RWPE2 (cell line): ENCODE measurements around the gene RBM20.

Experiments used
- ATAC-seq: fragments of 200-7000 bp; cut with Tn5 transposase; 3 replicates; pipeline ENCODE4 v1.9.1; 2021; ENCODE audit warnings: low read depth
- DNase-seq: peaks from one replicate; pipeline ENCODE4 v3.0.0-alpha.2; 2020; ENCODE audit warnings: low spot score
- H3K27ac ChIP-seq: fragments of 450-650 bp; 2 replicates; pipeline ENCODE4 v1.5.1; 2017; ENCODE audit warnings: mild to moderate bottlenecking; ENCODE audit not compliant: poor library complexity, severe bottlenecking
- H3K27me3 ChIP-seq: fragments of 250-450 bp; sonication (Bioruptor Pico); 2 replicates; pipeline ENCODE4 v1.5.1; 2021; ENCODE audit warnings: mild to moderate bottlenecking, moderate library complexity; ENCODE audit not compliant: insufficient read depth, poor library complexity, severe bottlenecking
- H3K36me3 ChIP-seq: fragments of 250-450 bp; sonication (Bioruptor Pico); 2 replicates; pipeline ENCODE4 v1.5.1; 2020; ENCODE audit warnings: low read depth, mild to moderate bottlenecking, moderate library complexity
- H3K4me1 ChIP-seq: fragments of 250-450 bp; sonication (Bioruptor Pico); 2 replicates; pipeline ENCODE4 v1.5.1; 2021; ENCODE audit warnings: mild to moderate bottlenecking, moderate library complexity; ENCODE audit not compliant: insufficient read depth, poor library complexity, severe bottlenecking
- H3K4me3 ChIP-seq: fragments of 250-450 bp; sonication (Bioruptor Pico); 2 replicates; pipeline ENCODE4 v1.5.1; 2021; ENCODE audit warnings: mild to moderate bottlenecking, moderate library complexity; ENCODE audit not compliant: severe bottlenecking
- H3K9me3 ChIP-seq: fragments of 250-450 bp; sonication (Bioruptor Pico); 2 replicates; pipeline ENCODE4 v1.5.1; 2021; ENCODE audit warnings: mild to moderate bottlenecking, moderate library complexity; ENCODE audit not compliant: severe bottlenecking
- CTCF ChIP-seq: fragments of 450-650 bp; IDR thresholded peaks from one replicate; pipeline ENCODE4 v1.5.1; 2017; ENCODE audit warnings: mild to moderate bottlenecking, moderate library complexity; ENCODE audit not compliant: poor library complexity, severe bottlenecking

RBM20 gene

GRCh38 chr10:110643653-110644597, at the start of gene RBM20:
RBM20 (plus strand) TSS chr10:110644336; CDS start chr10:110644455, 119 bp downstream.
- Histone ChIP-seq H3K27me3 (peaks cover 55% of the 10 kb centered on the region), H3K27ac (no peak within 1 kb of the TSS), H3K36me3 (no peaks in the 10 kb centered on the region), H3K4me3 (peak within 1 kb of the TSS; percentile 41), H3K9me3 (no peaks in the 10 kb centered on the region), H3K4me1 (peaks cover 8% of the 10 kb centered on the region)
- ATAC-seq (peak; percentile 74), DNase-seq (no peak)
- no peak for TF ChIP-seq CTCF

- peaks cover 83% of the 10 kb centered on the region for H3K36me3 ChIP-seq
- H3K4me3 ChIP-seq = no peak overlapping the region
- H3K4me1 ChIP-seq = no peaks in the 10 kb centered on the region
- TF ChIP-seq CTCF = no peak
- no peaks in the 10 kb centered on the region for H3K27me3 ChIP-seq
- no peak overlapping the region for H3K27ac ChIP-seq
- H3K9me3 ChIP-seq = no peaks in the 10 kb centered on the region
- ATAC-seq (no peak), DNase-seq (no peak)
These were observed 46.7 kb upstream of the RBM20 start for GRCh38 chr10:110597476-110597875.

GRCh38 chr10:110600487-110601101, 43.5 kb upstream of the RBM20 start:
- Histone ChIP-seq H3K9me3 (no peaks in the 10 kb centered on the region), H3K27ac (no peak overlapping the region), H3K36me3 (peaks cover 85% of the 10 kb centered on the region), H3K4me3 (no peak overlapping the region), H3K27me3 (no peaks in the 10 kb centered on the region), H3K4me1 (peaks cover 4% of the 10 kb centered on the region)
- ATAC-seq = peak; percentile 42; the same call in 1 of the 3 replicates
- peak; percentile 85 for TF ChIP-seq CTCF
- no peak for DNase-seq

GRCh38 chr10:110601581-110601980, 42.6 kb upstream of the RBM20 start:
- H3K27ac ChIP-seq = no peak overlapping the region
- H3K4me3 ChIP-seq = no peak overlapping the region
- ATAC-seq (no peak), DNase-seq (no peak)
- no peaks in the 10 kb centered on the region for H3K27me3 ChIP-seq
- H3K4me1 ChIP-seq = peaks cover 4% of the 10 kb centered on the region
- H3K9me3 ChIP-seq = no peaks in the 10 kb centered on the region
- H3K36me3 ChIP-seq = peaks cover 90% of the 10 kb centered on the region
- TF ChIP-seq CTCF = no peak
